Keratinocyte (primary cell): ENCODE results near the gene PRKAG2. TPM values are rescaled to one million over a fixed set of nuclear protein-coding genes. Genes with fewer than 3 reads are reported as not detected.

Source experiments
- DNase-seq: peaks from one replicate; pipeline ENCODE4 v3.0.0-alpha.2; 2011; ENCODE audit warnings: low read depth, missing footprints, low spot score
- FAIRE-seq: peaks from 2 replicates; lab custom pipeline; 2011; peaks lifted over from hg19 to GRCh38; lab: Jason Lieb, UNC
- H2AFZ ChIP-seq: 2 replicates; pipeline ENCODE4 v1.6.0; 2012; ENCODE audit warnings: low read length, control low read depth, inconsistent platforms; ENCODE audit not compliant: control insufficient read depth
- H3K27ac ChIP-seq: 2 replicates; pipeline ENCODE4 v1.5.1; 2011; ENCODE audit warnings: low read length; ENCODE audit not compliant: control insufficient read depth, insufficient read depth
- H3K27me3 ChIP-seq: 3 replicates; pipeline ENCODE4 v1.6.0; 2011; ENCODE audit warnings: low read length; ENCODE audit not compliant: control insufficient read depth, insufficient read depth; ENCODE audit errors: extremely low read depth
- H3K36me3 ChIP-seq, 2 experiments: 2 replicates in 1 of 2; 3 replicates in 1 of 2; pipeline ENCODE4 v1.5.1; 2011; ENCODE audit warnings: low read length in 2 of 2, mild to moderate bottlenecking in 1 of 2; ENCODE audit not compliant: control insufficient read depth in 2 of 2, insufficient read depth in 2 of 2; ENCODE audit errors: extremely low read depth in 1 of 2
- H3K4me1 ChIP-seq: 3 replicates; pipeline ENCODE4 v1.5.1; 2011; ENCODE audit warnings: low read length; ENCODE audit not compliant: control insufficient read depth, insufficient read depth; ENCODE audit errors: extremely low read depth
- H3K4me2 ChIP-seq: 3 replicates; pipeline ENCODE4 v1.6.0; 2011; ENCODE audit warnings: low read depth, low read length; ENCODE audit not compliant: control insufficient read depth, insufficient read depth; ENCODE audit errors: extremely low read depth
- H3K4me3 ChIP-seq, 3 experiments: fragments of 200-600 bp in 1 of 3; sonication (generic) in 1 of 3; 2 replicates in 2 of 3; 3 replicates in 1 of 3; pipeline ENCODE4 v1.5.1; 2011 to 2016; ENCODE audit warnings: low read length in 3 of 3, mild to moderate bottlenecking in 3 of 3, control low read depth in 2 of 3, inconsistent platforms in 1 of 3, low read depth in 1 of 3, mixed read lengths in 1 of 3, mixed run types in 1 of 3, moderate library complexity in 1 of 3; ENCODE audit not compliant: control insufficient read depth in 2 of 3, insufficient read depth in 2 of 3; ENCODE audit errors: extremely low read depth in 1 of 3
- H3K79me2 ChIP-seq: 2 replicates; pipeline ENCODE4 v1.6.0; 2012; ENCODE audit warnings: low read length; ENCODE audit not compliant: control insufficient read depth, insufficient read depth
- H3K9ac ChIP-seq: 3 replicates; pipeline ENCODE4 v1.6.0; 2011; ENCODE audit warnings: low read length; ENCODE audit not compliant: control insufficient read depth, insufficient read depth; ENCODE audit errors: extremely low read depth
- H3K9me1 ChIP-seq: 3 replicates; pipeline ENCODE4 v1.6.0; 2011; ENCODE audit warnings: low read length; ENCODE audit not compliant: control insufficient read depth, insufficient read depth; ENCODE audit errors: extremely low read depth
- H3K9me3 ChIP-seq: 2 replicates; pipeline ENCODE4 v1.5.1; 2012; ENCODE audit warnings: low read depth, low read length; ENCODE audit not compliant: control insufficient read depth
- H4K20me1 ChIP-seq: 3 replicates; pipeline ENCODE4 v1.6.0; 2011; ENCODE audit warnings: low read length; ENCODE audit not compliant: control insufficient read depth, insufficient read depth; ENCODE audit errors: extremely low read depth
- EZH2 ChIP-seq: IDR thresholded peaks from one replicate; pipeline ENCODE4 v1.6.1; 2012; ENCODE audit warnings: inconsistent platforms, mild to moderate bottlenecking, low read length, moderate library complexity
- dilution Hi-C: fragments of 300-500 bp; cut with MboI; formaldehyde crosslinking; loops from one replicate; pipeline ENCODE4 v1.7.0; 2020; ENCODE audit warnings: low sequenced_read_pairs; ENCODE audit not compliant: extremely low pct_ligation_motif_present
- polyA plus RNA-seq, 5 experiments: library from polyadenylated mRNA; depleted of rRNA in 3 of 5; stranded (reverse) in 3 of 5; stranded (forward) in 1 of 5; unstranded in 1 of 5; fragments of >200 nt; gene quantifications; 1 replicate in 1 of 5; 2 replicates in 3 of 5; 3 replicates in 1 of 5; pipeline versions ENCODE4 v1.2.1 to v1.2.3, GENCODE V29; 2011 to 2012; ENCODE audit warnings: missing spikeins in 2 of 5, low read depth in 1 of 5, low replicate concordance in 1 of 5
- TF ChIP-seq, protein P1 (sequence below), 3 experiments: IDR thresholded peaks in 1 of 3; conservative IDR thresholded peaks in 1 of 3; optimal IDR thresholded peaks in 1 of 3; 2 replicates in 2 of 3; 3 replicates in 1 of 3; pipeline versions ENCODE3 to v1.5.1; 2011; ENCODE audit warnings: low read length in 3 of 3, mild to moderate bottlenecking in 3 of 3, moderate library complexity in 2 of 3, control low read depth in 1 of 3, inconsistent platforms in 1 of 3; ENCODE audit not compliant: insufficient read depth in 2 of 3; ENCODE audit errors: extremely low read depth in 1 of 3

Gene PRKAG2
- polyA plus RNA-seq, 1 donor (not counting 4 experiments of a cell fraction or from before 2014, with no cell fraction given) = 39.5 TPM

DNA sequence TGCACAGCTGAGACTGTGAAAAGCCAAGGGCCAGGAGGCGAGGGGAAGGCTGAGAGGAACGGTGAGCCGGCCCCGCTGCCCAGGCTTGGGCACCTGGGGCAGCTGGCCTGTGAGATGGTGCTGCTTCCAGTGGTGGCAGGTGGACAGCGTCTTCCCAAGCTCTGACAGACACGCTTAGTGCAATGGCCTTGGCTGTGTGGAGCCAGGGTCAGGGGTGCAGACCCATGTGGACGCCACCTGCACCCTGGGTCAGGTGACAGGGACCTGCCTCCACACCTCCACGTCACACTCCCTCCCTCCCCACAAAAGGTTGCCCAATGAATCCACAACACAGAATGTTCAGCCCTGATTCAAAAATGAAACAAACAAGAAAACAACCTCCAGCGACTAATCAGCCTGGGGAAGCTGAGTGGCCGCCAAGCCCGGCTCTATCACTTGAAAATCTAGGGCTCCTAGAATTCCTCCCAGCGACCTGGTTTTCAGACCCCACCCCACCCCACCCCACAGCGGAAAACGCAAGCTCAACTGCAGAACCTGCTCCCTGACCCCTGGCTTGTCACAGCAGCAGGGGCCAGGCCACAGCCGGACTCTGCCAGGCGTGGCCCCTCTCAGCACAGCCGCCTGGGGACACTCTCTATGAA lies 54.3 kb downstream of the PRKAG2 start:
- no peak overlapping the region for H3K4me3 ChIP-seq
- H3K4me1 ChIP-seq = no peaks in the 10 kb centered on the region
- H2AFZ ChIP-seq = no peak overlapping the region
- DNase-seq (no peak), FAIRE-seq (no peak)
- H3K27me3 ChIP-seq = peaks cover 5% of the 10 kb centered on the region
- H3K4me2 ChIP-seq = no peak overlapping the region
- H3K9ac ChIP-seq = no peak overlapping the region
- no peaks in the 10 kb centered on the region for H3K9me3 ChIP-seq
- H3K36me3 ChIP-seq = no peaks in the 10 kb centered on the region
- dilution Hi-C loops = no loop called here
- H3K79me2 ChIP-seq = no peaks in the 10 kb centered on the region
- no peak for TF ChIP-seq EZH2
- TF ChIP-seq, protein P1, sequence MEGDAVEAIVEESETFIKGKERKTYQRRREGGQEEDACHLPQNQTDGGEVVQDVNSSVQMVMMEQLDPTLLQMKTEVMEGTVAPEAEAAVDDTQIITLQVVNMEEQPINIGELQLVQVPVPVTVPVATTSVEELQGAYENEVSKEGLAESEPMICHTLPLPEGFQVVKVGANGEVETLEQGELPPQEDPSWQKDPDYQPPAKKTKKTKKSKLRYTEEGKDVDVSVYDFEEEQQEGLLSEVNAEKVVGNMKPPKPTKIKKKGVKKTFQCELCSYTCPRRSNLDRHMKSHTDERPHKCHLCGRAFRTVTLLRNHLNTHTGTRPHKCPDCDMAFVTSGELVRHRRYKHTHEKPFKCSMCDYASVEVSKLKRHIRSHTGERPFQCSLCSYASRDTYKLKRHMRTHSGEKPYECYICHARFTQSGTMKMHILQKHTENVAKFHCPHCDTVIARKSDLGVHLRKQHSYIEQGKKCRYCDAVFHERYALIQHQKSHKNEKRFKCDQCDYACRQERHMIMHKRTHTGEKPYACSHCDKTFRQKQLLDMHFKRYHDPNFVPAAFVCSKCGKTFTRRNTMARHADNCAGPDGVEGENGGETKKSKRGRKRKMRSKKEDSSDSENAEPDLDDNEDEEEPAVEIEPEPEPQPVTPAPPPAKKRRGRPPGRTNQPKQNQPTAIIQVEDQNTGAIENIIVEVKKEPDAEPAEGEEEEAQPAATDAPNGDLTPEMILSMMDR (optimal IDR thresholded peaks at IDR 0.05 in 1 of 3, IDR thresholded peaks at IDR 0.05 in 1 of 3, conservative IDR thresholded peaks at IDR 0.05 in 1 of 3; ENCODE audit: extremely low read depth in 1 of 3, insufficient read depth in 2 of 3, low read length in 3 of 3) = no peak
- H4K20me1 ChIP-seq = no peaks in the 10 kb centered on the region
- no peak overlapping the region for H3K27ac ChIP-seq
- H3K9me1 ChIP-seq = no peaks in the 10 kb centered on the region

DNA sequence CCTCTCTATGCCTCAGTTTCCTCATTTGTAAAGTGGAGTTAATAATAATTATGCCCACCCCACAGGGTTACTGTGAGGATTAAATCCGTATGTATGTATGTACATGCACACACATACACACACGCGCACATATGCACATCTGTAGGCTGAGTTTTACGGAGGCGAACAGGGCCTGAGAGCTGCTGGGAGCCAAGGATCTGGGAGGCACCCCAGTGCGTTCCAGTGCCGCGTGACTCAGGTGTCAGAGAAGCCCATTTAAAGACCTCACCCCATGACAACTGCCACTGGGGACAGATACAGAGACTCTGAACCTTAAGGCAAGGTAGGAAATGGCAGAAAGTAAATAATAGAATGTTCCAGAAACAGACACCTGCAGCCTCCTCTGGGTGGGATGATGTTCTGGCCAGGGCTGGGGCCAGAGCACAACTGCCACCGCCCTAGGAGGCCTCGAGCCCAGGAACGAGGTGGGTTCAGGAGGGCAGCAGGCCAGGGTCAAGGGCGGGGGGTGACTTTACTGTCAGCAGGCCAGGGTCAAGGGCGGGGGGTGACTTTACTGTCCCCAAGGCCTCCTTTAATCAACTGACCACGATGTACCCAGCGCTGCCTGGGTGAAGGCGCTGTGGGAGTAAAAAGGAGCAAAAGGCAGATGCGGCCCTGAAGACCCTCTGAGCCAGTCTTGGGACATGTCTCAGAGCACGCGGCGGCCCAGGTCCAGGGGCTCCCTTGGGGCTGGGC lies 54.9 kb downstream of the PRKAG2 start:
- H3K27ac ChIP-seq = no peak overlapping the region
- no peaks in the 10 kb centered on the region for H3K9me1 ChIP-seq
- H3K36me3 ChIP-seq = no peaks in the 10 kb centered on the region
- no peaks in the 10 kb centered on the region for H4K20me1 ChIP-seq
- H3K4me3 ChIP-seq = no peak overlapping the region
- FAIRE-seq (no peak), DNase-seq (no peak)
- H3K27me3 ChIP-seq = peaks cover 4% of the 10 kb centered on the region
- no peaks in the 10 kb centered on the region for H3K4me1 ChIP-seq
- TF ChIP-seq EZH2 = no peak
- TF ChIP-seq, protein P1 (optimal IDR thresholded peaks at IDR 0.05 in 1 of 3, IDR thresholded peaks at IDR 0.05 in 1 of 3, conservative IDR thresholded peaks at IDR 0.05 in 1 of 3; ENCODE audit: extremely low read depth in 1 of 3, insufficient read depth in 2 of 3, low read length in 3 of 3) = no peak
- H2AFZ ChIP-seq = no peak overlapping the region
- no peak overlapping the region for H3K9ac ChIP-seq
- H3K79me2 ChIP-seq = no peaks in the 10 kb centered on the region
- H3K4me2 ChIP-seq = no peak overlapping the region
- no peaks in the 10 kb centered on the region for H3K9me3 ChIP-seq
- dilution Hi-C loops = no loop called here
